ENCODE measurements around the gene GPHB5. TPM values are rescaled to one million over a fixed set of nuclear protein-coding genes. Genes with fewer than 3 reads are reported as not detected.
A peak's percentile ranks its signal among the peaks of the same experiment; 100 is the strongest.

GPHB5 gene
- total and polyA plus RNA-seq, 8 donors: not detected

DNA sequence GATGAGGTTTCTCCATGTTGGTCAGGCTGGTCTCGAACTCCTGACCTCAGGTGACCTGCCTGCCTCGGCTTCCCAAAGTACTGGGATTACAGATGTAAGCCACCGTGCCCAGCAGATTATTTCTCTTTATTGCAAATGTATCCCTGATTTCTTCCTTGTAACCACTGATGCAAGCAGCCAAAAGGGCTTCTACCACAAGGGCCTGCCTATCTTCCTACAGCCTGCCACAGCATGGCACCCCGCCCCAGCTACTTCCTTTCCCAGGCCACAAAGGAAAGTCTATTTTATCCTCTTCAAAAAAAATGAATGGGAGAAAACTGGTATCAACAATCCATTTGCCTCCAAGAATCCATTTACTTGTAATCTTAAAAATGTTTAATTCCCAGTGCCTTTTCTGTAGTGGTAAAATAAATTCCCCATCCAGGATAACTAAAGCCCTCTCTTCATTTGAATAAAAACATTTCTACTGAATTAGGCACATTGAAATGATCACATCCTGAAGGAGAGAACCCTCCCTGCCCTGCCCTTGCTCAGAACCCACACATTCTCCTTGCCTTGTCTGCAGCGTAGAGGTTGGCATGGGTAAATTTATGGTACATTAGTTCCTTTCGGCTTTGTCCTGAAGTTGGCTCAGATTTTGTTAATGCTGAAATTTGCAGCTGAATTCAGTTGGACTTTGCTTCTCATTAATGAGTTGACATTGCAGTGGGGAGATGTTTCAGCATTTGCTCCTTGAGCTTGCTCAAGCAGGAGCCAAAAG is 19.2 kb downstream of the GPHB5 start:
- WGBS, 5 donors: 65 to 71% (median 69%) methylated on average over 6 of the region's 6 CpGs

DNA sequence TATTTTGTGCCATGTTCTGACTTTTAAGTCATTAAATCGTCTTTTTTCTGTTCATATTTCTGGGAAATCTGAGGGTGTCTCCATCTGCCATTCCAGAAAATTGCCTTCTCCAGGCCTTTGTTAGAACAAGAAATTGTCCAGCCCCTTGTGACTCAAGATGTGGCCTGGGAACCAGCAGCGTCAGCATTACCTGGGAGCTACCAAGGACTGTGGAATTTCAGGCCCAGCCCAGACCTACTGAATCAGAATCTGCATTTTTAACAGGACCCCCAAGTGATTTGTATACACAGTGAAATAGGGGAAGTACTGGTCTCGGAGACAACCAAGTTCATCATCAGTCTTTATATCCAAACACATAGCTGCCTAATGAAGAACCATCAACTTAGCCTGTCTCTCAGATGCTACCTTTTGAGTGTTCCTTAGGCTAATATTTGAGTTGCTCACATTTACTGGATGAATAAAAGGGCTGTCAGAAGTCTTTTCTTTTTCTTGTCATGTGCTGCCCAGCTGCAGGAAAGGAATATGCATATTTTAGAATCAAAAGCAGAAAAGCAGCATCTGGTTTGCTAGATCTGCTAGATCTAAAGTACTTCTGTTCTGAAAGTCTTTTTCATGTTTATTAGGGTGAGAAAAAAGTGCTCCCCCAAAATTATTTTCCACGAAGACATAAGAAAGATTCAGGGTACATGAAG is 21.2 kb downstream of the GPHB5 start:
- Histone ChIP-seq H3K9me3 (no peaks in the 10 kb centered on the region), H3K4me1 (no peaks in the 10 kb centered on the region), H3K4me3 (no peak overlapping the region), H3K27ac (no peak overlapping the region), H3K36me3 (peaks cover 0 to 4% (median 0%) of the 10 kb centered on the region in 4 donors), H3K27me3 (peaks cover 0 to 10% (median 0%) of the 10 kb centered on the region in 3 donors)
- intact Hi-C loops (cut with DNase I; ENCODE audit: low total_unique reads): no loop called here
- TF ChIP-seq POLR2AphosphoS5 (IDR thresholded peaks at IDR 0.05) (no peak), EP300 (IDR thresholded peaks at IDR 0.05) (no peak), POLR2A (IDR thresholded peaks at IDR 0.05) (no peak)
- TF ChIP-seq, protein P1, sequence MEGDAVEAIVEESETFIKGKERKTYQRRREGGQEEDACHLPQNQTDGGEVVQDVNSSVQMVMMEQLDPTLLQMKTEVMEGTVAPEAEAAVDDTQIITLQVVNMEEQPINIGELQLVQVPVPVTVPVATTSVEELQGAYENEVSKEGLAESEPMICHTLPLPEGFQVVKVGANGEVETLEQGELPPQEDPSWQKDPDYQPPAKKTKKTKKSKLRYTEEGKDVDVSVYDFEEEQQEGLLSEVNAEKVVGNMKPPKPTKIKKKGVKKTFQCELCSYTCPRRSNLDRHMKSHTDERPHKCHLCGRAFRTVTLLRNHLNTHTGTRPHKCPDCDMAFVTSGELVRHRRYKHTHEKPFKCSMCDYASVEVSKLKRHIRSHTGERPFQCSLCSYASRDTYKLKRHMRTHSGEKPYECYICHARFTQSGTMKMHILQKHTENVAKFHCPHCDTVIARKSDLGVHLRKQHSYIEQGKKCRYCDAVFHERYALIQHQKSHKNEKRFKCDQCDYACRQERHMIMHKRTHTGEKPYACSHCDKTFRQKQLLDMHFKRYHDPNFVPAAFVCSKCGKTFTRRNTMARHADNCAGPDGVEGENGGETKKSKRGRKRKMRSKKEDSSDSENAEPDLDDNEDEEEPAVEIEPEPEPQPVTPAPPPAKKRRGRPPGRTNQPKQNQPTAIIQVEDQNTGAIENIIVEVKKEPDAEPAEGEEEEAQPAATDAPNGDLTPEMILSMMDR (IDR thresholded peaks at IDR 0.05): no peak
- 72 to 83% (median 74%) methylated on average over 4 of the region's 4 CpGs for WGBS, 5 donors
- no peak for DNase-seq

More for the DNA sequence above, 19.2 kb downstream of the GPHB5 start:
- no peak overlapping the region for H3K4me3 ChIP-seq
- no peak overlapping the region for H3K27ac ChIP-seq
- H3K9me3 ChIP-seq: no peaks in the 10 kb centered on the region
- no peaks in the 10 kb centered on the region for H3K36me3 ChIP-seq
- no peaks in the 10 kb centered on the region for H3K4me1 ChIP-seq
- TF ChIP-seq POLR2A (IDR thresholded peaks at IDR 0.05): no peak
- TF ChIP-seq POLR2AphosphoS5 (IDR thresholded peaks at IDR 0.05): no peak
- TF ChIP-seq, protein P1 (IDR thresholded peaks at IDR 0.05): no peak
- TF ChIP-seq EP300 (IDR thresholded peaks at IDR 0.05): no peak
- intact Hi-C loops (cut with DNase I; ENCODE audit: low total_unique reads): no loop called here
- H3K27me3 ChIP-seq: peaks cover 0 to 12% (median 0%) of the 10 kb centered on the region in 3 donors
- DNase-seq: no peak

DNA sequence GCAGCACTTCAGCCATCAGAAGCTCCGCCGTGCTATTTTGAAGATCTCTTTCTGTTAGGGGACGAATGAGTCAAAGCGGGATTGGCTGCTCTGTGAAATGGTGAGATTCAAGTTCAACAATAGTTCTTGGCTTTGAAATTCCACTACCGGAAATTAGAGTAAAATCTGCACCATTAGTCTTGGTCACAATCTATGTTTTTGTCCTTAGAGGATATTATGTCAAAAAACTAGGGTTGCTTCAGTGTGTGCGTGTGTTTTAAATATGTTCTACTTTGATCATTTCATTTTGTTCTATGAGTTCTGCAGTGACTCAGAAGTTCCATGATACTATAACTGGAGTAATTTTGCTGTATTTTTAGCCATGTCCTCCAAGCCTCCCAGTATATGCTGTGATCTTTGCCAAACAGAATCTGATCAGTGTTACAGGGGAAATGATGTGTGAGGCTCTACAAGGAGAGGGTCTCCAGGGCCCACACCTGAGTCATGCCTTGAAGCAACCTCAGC is 22.6 kb downstream of the GPHB5 start:
- no peaks in the 10 kb centered on the region for H3K9me3 ChIP-seq
- H3K4me1 ChIP-seq: no peaks in the 10 kb centered on the region
- no peak for DNase-seq
- peak overlapping the region in 3 of 5 donors; percentile 27 to 63 (median 58) for H3K27ac ChIP-seq
- intact Hi-C loops (cut with DNase I; ENCODE audit: low total_unique reads): no loop called here
- WGBS, 5 donors: 69 to 89% (median 76%) methylated on average over 6 of the region's 6 CpGs
- peaks cover 0 to 15% (median 11%) of the 10 kb centered on the region in 4 donors for H3K36me3 ChIP-seq
- H3K27me3 ChIP-seq: no peaks in the 10 kb centered on the region
- no peak overlapping the region for H3K4me3 ChIP-seq
- TF ChIP-seq, protein P1 (IDR thresholded peaks at IDR 0.05): no peak
- TF ChIP-seq POLR2A (IDR thresholded peaks at IDR 0.05) (no peak), EP300 (IDR thresholded peaks at IDR 0.05) (no peak), POLR2AphosphoS5 (IDR thresholded peaks at IDR 0.05) (no peak)

DNA sequence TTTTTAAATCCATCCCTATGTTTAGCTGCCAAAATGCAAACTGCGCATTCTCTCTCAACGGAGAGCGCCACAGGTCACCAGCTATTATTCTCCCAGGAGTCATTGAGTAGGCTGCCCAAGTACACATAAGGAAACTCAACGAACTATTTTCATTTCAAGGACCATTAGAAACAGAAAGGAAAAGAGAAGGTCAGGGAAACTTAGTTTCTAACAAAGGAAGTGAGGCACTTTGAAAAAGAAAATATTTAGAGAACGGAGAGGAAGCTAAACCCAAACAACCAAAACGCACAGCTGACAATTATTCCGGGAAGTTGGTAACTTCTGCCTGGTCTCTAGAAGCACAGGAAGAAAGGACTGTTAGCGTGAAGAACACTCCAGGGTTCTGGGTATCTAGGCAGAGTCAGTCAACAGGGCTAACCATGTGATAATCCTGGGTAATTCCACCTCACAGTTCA is 23.5 kb downstream of the GPHB5 start:
- DNase-seq: no peak
- intact Hi-C loops (cut with DNase I; ENCODE audit: low total_unique reads): no loop called here
- peak overlapping the region in 4 of 5 donors; percentile 27 to 63 (median 57) for H3K27ac ChIP-seq

More for the DNA sequence above, 23.5 kb downstream of the GPHB5 start:
- Histone ChIP-seq H3K9me3 (no peaks in the 10 kb centered on the region), H3K4me1 (no peaks in the 10 kb centered on the region), H3K27me3 (no peaks in the 10 kb centered on the region), H3K4me3 (no peak overlapping the region), H3K36me3 (peaks cover 0 to 20% (median 13%) of the 10 kb centered on the region in 4 donors)
- TF ChIP-seq EP300 (IDR thresholded peaks at IDR 0.05) (no peak), POLR2A (IDR thresholded peaks at IDR 0.05) (no peak), POLR2AphosphoS5 (IDR thresholded peaks at IDR 0.05) (no peak)
- TF ChIP-seq, protein P1 (IDR thresholded peaks at IDR 0.05): no peak
- WGBS, 5 donors: 60 to 71% (median 65%) methylated on average over 8 of the region's 8 CpGs

Measured in stomach (tissue), 9 donors.